ENCODE results near the gene DEK.

- TF ChIP-seq HDGF (IDR thresholded peaks at IDR 0.05; ENCODE audit: borderline replicate concordance), result no peak
- TF ChIP-seq TARDBP (IDR thresholded peaks at IDR 0.05), result no peak
- TF ChIP-seq LEF1 (IDR thresholded peaks at IDR 0.05; ENCODE audit: borderline replicate concordance), result no peak
- no peak for TF ChIP-seq BHLHE40 (IDR thresholded peaks at IDR 0.05; ENCODE audit: borderline replicate concordance)
- TF ChIP-seq NFRKB (IDR thresholded peaks at IDR 0.05), result no peak
- TF ChIP-seq ELF4 (IDR thresholded peaks at IDR 0.05), result no peak
- TF ChIP-seq ARNT (IDR thresholded peaks at IDR 0.05), result no peak
Measured at GRCh38 chr6:18215436-18215835, 48.9 kb downstream of the DEK start.
